Stomach smooth muscle (tissue), 2 donors: ENCODE results near the gene TAS2R41.
"Not testable (repeated sequence)": the region's sequence is repeated elsewhere in the genome, so short reads cannot be mapped to it uniquely, and the experiment has no call there.

Experiments used
- H3K27ac ChIP-seq: one replicate; pipeline ENCODE4 v1.7.0; 2013; ENCODE audit warnings: mild to moderate bottlenecking, low read length, inconsistent platforms
- H3K27me3 ChIP-seq, 2 donors: one replicate each; pipeline ENCODE4 v1.7.0; 2013; ENCODE audit warnings: low read length in 2 of 2; ENCODE audit not compliant: insufficient read depth in 2 of 2, control insufficient read depth in 1 of 2
- H3K36me3 ChIP-seq, 2 donors: one replicate each; pipeline ENCODE4 v1.7.0; 2013; ENCODE audit warnings: low read length in 2 of 2; ENCODE audit not compliant: control insufficient read depth in 2 of 2, insufficient read depth in 2 of 2
- H3K4me1 ChIP-seq: one replicate; pipeline ENCODE4 v1.7.0; 2013; ENCODE audit warnings: low read length; ENCODE audit not compliant: control insufficient read depth, insufficient read depth
- H3K4me3 ChIP-seq, 2 donors: one replicate each; pipeline ENCODE4 v1.7.0; 2013; ENCODE audit warnings: low read length in 2 of 2
- H3K9ac ChIP-seq, 2 donors: one replicate each; pipeline ENCODE4 v1.7.0; 2013; ENCODE audit warnings: low read length in 2 of 2, mild to moderate bottlenecking in 1 of 2
- H3K9me3 ChIP-seq, 2 donors: one replicate each; pipeline ENCODE4 v1.7.0; 2013; ENCODE audit warnings: low read length in 2 of 2; ENCODE audit not compliant: control insufficient read depth in 2 of 2
- donor health status: healthy.
- donor health status: Pancreatic carcinoma.

The TAS2R41 gene

DNA sequence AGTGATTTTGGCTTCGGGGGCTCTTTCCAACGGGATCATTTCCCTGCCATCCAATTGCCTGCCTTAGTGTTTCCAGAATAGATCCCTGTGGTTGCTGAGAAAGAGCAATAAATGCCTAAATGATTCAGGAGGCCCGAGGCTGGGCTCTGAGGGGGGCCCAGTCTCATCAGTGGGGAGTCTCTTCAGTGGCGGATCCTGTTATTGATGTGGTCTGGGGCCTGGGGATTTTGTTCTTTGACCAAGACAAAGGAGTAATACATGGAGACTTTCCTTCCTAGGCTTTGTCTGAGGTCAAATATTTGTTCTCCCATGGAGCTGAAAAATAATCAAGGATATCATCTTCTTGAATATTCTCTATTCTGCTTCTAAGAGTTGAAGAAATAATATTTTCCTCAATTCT lies 40.8 kb downstream of the TAS2R41 start:
- Histone ChIP-seq H3K9ac (no peak overlapping the region), H3K9me3 (no peaks in the 10 kb centered on the region), H3K27me3 (no peaks in the 10 kb centered on the region), H3K4me3 (no peak overlapping the region), H3K36me3 (no peaks in the 10 kb centered on the region), H3K4me1 (no peaks in the 10 kb centered on the region), H3K27ac (no peak overlapping the region)

DNA sequence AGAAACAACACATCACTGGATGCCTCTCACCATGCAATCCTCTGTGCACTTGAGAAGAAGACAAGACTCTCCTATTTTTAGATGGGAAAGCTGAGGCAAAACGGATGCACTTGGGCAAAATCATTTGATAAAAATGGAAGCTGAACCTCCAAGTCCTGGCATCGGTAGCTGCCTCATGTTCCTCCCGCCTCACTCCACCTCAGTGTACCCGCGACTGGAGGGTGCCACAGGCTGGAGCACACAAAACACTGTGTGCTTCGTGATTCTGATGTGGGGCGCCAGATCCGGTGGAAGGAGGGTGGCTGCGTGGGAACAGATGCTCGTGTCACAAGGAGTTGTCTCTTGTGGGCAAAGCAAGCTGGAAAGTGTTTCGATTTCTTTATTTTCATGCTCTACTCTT lies 41.3 kb downstream of the TAS2R41 start:
- Histone ChIP-seq H3K27ac (no peak overlapping the region), H3K4me3 (no peak overlapping the region), H3K9me3 (no peaks in the 10 kb centered on the region), H3K4me1 (no peaks in the 10 kb centered on the region), H3K9ac (no peak overlapping the region), H3K27me3 (no peaks in the 10 kb centered on the region), H3K36me3 (no peaks in the 10 kb centered on the region)

DNA sequence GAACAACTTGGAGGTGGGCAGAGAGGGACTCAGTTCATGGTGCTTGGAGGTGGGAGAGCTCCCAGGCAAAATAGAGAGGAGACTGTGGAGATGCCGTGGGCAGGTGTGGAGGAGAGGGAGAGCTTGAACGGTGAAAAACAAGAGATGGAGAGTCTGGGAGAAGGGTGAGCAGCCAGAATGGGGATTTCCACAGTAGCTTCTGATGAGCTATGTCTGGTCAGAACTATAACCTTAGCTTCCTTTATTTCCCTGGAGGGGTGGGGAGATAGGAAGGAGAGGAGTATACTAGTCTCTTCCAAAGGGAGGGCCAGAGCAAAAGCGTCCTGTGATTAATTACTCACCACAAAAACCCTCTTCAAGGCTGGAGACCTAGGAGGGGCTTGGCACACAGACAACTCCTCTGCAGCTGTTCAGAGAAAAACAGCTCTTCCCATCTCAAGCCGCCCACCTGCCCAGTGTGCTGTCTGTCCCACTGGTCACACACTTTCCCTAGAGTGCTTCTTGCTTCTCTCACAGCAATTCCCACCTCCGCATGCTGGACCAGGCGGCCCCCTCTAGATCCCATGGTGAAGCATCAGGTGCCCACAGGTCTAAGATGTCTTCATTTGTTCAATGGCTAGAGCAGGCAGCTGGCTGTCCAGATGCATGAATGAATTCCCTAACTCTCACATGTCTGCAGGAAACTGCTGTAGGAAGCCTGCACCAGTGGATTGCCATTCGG lies 41.9 kb downstream of the TAS2R41 start:
- H3K36me3 ChIP-seq = no peaks in the 10 kb centered on the region
- no peaks in the 10 kb centered on the region for H3K4me1 ChIP-seq
- no peak overlapping the region for H3K9ac ChIP-seq
- H3K4me3 ChIP-seq = no peak overlapping the region
- H3K27me3 ChIP-seq = no peaks in the 10 kb centered on the region
- H3K27ac ChIP-seq = no peak overlapping the region
- H3K9me3 ChIP-seq = no peaks in the 10 kb centered on the region

DNA sequence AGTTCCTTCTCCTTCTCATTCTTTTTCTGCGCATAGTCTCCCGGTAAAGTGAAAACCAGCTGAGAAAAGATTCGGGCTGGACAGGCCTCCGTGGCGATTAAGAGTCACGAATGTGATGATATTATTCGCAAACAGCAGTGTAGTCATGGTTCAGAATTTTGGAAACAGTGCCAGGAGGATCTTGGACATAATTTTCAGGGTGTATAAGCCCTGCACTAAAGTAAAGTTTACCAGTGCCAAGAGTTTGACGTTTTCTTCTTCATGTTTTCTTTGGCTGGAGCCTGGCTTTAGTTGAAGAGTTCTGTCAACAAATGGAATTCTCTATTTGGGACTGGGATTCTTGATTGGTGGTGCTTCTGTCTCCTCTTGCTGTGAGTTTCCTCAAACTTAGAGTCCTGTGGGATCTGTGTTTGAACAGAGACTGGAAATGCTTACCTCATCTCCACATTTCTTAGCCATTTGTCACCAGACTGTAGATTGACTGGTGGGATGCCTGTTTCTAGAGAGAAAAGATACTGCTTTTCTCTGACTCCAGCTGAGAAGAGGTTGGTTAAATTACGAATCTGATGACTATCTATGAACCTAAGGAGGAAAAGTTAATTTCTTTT lies 44.7 kb downstream of the TAS2R41 start:
- not testable (repeated sequence) for H3K9ac ChIP-seq, H3K9me3 ChIP-seq, H3K36me3 ChIP-seq, H3K27me3 ChIP-seq, H3K4me3 ChIP-seq, H3K4me1 ChIP-seq, H3K27ac ChIP-seq
